Measurements from ENCODE around the gene TUBGCP4.

Gene TUBGCP4

DNA sequence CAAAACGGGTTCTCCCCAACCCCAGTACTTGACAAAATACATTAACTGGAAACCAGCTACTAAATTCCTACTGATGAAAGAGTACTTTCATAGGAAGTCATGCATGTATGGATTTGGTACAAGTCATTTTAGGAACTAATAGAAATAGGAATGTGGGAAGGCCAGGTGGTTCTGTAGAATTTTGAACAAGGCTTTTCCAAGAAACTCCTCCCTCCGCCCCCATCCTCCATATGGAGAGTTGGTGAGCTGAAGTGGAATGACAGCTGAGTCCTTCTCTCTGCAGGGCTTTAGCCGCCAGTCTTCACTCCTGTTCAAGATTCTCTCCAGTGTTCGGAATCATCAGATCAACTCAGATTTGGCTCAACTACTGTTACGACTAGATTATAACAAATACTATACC is 33.2 kb downstream of the TUBGCP4 start:
- no peak for DNase-seq

DNA sequence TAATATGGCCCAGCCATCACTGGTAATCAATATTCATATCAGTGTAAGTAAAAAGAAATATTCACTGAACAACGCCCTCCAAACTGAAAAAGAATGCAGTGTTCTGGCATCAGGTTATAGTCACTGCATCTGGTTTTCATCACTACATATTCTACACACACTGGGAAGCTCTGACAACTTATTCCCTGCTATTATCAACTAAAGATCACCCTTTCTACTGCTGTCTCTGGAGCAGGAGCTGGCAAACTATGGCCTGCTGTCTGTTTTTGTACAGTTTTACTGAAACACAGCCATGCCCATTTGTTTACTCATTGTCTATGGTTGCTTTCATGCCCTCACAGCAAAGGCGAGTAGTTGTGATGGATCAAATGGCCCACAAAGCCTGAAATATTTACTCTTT is 35.3 kb downstream of the TUBGCP4 start:
- DNase-seq, result no peak

- DNase-seq, result no peak
These were observed 35.9 kb downstream of the TUBGCP4 start for GRCh38 chr15:43406808-43407207.

- DNase-seq, result no peak
These were observed 37.9 kb downstream of the TUBGCP4 start for GRCh38 chr15:43408789-43409188.

GRCh38 chr15:43410572-43411214 is 39.8 kb downstream of the TUBGCP4 start:
- no peak for DNase-seq

DNA sequence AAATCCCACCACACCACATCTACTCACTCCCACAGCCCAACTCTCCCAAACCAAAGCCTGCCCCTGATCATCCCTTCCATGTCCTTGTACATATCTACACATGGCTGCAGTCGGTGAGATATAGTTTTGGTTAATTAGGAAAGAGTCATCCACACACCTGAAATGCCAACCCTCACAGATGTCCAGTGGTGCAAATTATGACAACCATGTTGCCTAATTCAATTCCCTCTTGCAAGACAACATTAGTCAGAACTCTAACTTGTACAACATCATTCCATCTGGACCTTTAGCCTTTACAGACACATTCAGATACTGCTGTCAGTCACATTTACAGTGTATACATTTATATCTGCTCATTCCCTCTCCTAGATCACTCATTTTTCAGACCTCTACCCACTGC is 41.2 kb downstream of the TUBGCP4 start:
- DNase-seq, result no peak

DNA sequence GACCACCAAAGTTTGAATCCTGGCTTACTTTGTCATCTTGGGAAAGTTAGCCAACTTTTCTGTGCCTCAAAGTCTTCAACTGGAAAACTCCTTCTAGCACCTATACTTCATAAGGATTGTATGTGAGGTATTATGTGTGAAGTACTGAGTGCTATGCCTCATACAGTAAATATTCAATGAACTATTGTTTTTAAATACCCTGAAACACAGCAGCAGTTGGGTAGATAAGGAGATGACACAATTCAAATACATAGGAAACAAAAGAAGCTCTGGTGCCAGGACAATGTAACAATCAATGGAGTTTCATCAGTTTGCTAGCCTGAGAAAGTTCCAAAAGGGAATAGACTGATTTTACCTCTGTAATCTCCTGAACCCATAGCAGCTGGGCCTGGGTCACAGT is 43.3 kb downstream of the TUBGCP4 start:
- no peak for DNase-seq

GRCh38 chr15:43420435-43420834 is 49.5 kb downstream of the TUBGCP4 start:
- no peak for DNase-seq

DNA sequence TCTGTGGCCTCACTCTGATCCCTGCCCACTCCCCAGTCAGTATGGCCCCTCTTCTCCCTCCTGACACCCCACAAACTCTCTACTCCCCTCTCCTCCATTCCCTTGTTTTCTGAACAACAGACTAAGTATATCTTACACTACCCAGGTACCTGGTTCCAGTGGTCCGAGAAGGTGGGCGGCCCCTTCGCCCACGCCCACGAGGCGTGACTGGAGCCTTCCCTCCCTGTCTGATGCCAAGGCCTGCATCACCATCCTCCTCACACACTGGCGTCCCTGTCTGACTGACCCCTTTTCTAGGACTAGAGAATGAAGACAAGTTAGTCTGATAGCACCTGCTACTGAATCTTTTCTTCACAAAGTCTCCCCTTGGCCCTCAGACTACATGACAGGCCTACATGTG is 50.0 kb downstream of the TUBGCP4 start:
- no peak for DNase-seq

- no peak for DNase-seq
These were observed 52.9 kb downstream of the TUBGCP4 start for GRCh38 chr15:43423793-43424192.

DNA sequence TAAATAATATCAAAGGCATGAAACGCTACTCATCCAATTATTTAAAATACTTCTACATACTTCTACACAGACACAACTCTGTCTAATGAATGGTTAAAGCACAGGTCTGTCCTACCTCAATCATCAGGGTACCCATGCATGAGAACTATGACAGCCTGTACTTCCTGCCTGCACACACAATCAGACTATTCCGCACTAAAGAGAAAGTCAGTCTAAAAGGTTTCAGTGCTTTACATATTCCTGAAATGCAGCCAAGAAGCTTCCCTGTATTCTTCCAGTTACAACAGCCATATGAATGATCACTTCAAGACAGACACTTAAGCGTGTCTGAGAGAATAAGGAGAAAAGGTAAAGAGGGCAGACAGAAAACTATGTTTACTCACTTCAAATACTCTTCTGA is 58.8 kb downstream of the TUBGCP4 start:
- DNase-seq, result no peak

GRCh38 chr15:43433165-43433564 is 62.3 kb downstream of the TUBGCP4 start:
- no peak for DNase-seq

DNA sequence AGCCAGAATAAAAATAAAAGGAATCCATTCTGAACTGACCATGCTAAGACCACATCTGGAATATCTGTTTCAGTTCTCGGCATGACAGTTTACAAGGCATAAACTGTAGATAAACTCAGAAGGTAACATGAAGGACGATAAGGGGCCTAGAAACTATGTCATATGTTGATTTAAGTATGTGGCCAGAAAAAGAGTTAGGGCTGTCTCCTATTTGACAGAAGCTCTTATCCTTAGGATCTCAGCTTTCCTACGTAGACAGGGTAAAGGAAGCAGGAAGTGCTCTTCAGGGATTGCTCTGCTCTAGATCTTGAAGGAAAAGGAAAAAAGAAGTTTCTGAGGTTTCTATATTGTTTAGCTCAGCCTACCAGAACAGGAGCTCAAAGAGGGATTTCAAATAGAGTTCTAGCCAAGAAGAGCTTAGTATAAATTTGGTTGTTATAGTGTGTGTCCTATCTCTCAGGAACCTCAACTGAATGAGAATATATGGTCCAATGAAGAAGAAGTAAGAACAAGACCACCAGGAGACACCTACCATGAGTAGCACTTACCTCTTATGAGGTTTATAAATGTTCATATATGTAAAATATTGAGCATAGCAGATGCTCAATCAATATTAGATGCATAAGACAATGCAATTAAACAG is 62.9 kb downstream of the TUBGCP4 start:
- no peak for DNase-seq

- DNase-seq, result no peak
These were observed 63.5 kb downstream of the TUBGCP4 start for GRCh38 chr15:43434446-43434845.

GRCh38 chr15:43436395-43436794 is 65.5 kb downstream of the TUBGCP4 start:
- DNase-seq, result no peak

- no peak for DNase-seq
These were observed 68.4 kb downstream of the TUBGCP4 start for GRCh38 chr15:43439268-43439667.

DNA sequence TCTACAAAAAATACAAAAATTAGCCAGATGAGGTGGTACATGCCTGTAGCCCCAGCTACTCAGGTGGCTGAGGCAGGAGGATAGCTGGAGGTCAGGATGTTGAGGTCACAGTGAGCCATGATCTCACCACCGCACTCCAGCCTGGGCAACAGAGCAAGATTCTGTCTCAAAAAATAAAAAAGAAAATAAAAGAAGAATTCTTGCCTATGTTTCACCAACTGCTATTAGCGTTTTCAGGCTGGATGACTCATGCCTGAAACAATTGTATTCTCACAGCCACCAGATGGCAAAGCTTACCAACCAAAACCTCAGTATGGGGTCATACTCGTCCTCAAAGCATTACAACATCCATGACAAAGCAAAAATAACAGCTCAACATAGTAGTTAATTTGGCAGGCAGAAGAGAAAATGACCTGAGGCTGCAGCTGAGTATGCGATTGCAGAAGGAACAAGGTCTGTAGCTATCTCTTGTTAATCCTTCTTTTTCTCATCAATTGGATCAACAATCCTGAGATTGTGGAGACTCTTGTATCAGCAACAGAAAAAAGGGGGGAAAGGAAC is 69.9 kb downstream of the TUBGCP4 start:
- no peak for DNase-seq

GRCh38 chr15:43441316-43441715 is 70.4 kb downstream of the TUBGCP4 start:
- no peak for DNase-seq

- DNase-seq, result no peak
These were observed 75.4 kb downstream of the TUBGCP4 start for GRCh38 chr15:43446344-43446743.

DNA sequence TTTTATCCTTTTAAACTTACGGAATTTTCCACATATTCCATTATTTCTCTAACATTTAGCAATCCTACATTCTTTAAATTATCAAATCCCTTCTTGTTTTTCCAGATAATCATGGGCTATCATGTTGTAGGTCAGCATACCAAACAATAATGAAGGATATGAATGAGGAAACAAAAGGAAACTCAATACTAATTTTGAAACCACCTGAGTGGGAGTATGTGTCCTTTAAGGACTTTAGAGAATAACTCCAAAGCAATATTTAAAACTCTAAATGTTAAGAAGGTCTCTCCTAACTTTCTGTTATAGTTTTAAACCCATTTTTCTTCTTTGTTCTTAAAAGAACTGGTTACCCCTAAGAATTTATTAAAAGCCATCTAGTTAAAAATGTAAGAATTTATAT is 79.1 kb downstream of the TUBGCP4 start:
- DNase-seq, result no peak

All from activated CD4-positive, alpha-beta T cell treated with anti-CD3 and anti-CD28 coated beads for 1 hour (primary cell).